Gastroesophageal sphincter (tissue), 3 donors: Measurements from ENCODE around the gene HHIP.

ENCODE experiments used
- EP300 ChIP-seq: sonication (generic); formaldehyde crosslinking; IDR thresholded peaks from one replicate; pipeline ENCODE4 v1.6.1; 2017; ENCODE audit warnings: antibody characterized with exemption, mild to moderate bottlenecking
- POLR2A ChIP-seq, 2 donors: fragments of 450-650 bp; IDR thresholded peaks; one replicate each; pipeline ENCODE4 v1.6.1; 2017; ENCODE audit warnings: antibody characterized with exemption in 2 of 2, mild to moderate bottlenecking in 2 of 2, moderate library complexity in 1 of 2
- TF ChIP-seq, protein P1 (sequence below), 4 experiments: fragments of 200-600 bp in 2 of 4; fragments of 450-650 bp in 2 of 4; sonication (generic) in 1 of 4; IDR thresholded peaks; one replicate each; pipeline ENCODE4 v1.5.1; 2017 to 2019; ENCODE audit warnings: antibody characterized with exemption in 4 of 4, mild to moderate bottlenecking in 2 of 4, moderate library complexity in 2 of 4

GRCh38 chr4:144645631-144646522 is at the start of gene HHIP:
- TF ChIP-seq, protein P1, sequence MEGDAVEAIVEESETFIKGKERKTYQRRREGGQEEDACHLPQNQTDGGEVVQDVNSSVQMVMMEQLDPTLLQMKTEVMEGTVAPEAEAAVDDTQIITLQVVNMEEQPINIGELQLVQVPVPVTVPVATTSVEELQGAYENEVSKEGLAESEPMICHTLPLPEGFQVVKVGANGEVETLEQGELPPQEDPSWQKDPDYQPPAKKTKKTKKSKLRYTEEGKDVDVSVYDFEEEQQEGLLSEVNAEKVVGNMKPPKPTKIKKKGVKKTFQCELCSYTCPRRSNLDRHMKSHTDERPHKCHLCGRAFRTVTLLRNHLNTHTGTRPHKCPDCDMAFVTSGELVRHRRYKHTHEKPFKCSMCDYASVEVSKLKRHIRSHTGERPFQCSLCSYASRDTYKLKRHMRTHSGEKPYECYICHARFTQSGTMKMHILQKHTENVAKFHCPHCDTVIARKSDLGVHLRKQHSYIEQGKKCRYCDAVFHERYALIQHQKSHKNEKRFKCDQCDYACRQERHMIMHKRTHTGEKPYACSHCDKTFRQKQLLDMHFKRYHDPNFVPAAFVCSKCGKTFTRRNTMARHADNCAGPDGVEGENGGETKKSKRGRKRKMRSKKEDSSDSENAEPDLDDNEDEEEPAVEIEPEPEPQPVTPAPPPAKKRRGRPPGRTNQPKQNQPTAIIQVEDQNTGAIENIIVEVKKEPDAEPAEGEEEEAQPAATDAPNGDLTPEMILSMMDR (IDR thresholded peaks at IDR 0.05), result no peak
- TF ChIP-seq POLR2A (IDR thresholded peaks at IDR 0.05), result no peak
- no peak for TF ChIP-seq EP300
